ENCODE data around the gene TRMT1L. TPM values are rescaled to one million over a fixed set of nuclear protein-coding genes. Genes with fewer than 3 reads are reported as not detected.

The TRMT1L gene
- total and polyA plus RNA-seq, 2 donors (not counting 3 experiments of a cell fraction or from before 2014, with no cell fraction given) = 7.9 to 12.8 TPM

- H3K79me2 ChIP-seq (ENCODE audit: control insufficient read depth, insufficient read depth, low read length) = no peaks in the 10 kb centered on the region
- FAIRE-seq = no peak
Observed at GRCh38 chr1:185132534-185132933, 24.2 kb downstream of the TRMT1L start.

GRCh38 chr1:185129708-185130107, 27.0 kb downstream of the TRMT1L start:
- TF ChIP-seq MAX (IDR thresholded peaks at IDR 0.05; ENCODE audit: insufficient read depth, insufficient read length) = no peak
- TF ChIP-seq EZH2 (IDR thresholded peaks at IDR 0.05; ENCODE audit: borderline replicate concordance, low read depth, low read length, severe bottlenecking) = no peak
- TF ChIP-seq POLR2A (IDR thresholded peaks at IDR 0.05; ENCODE audit: low read depth, low read length) = no peak
- no peak for TF ChIP-seq FOS (IDR thresholded peaks at IDR 0.05; ENCODE audit: borderline replicate concordance, insufficient read depth, low read length)
- FAIRE-seq = no peak

More at GRCh38 chr1:185132534-185132933, 24.2 kb downstream of the TRMT1L start:
- ChIA-PET CTCF (interaction anchor here (3.1 kb wide), 1 partner anchor 38 kb away, joined by 8 read pairs; no protein-coding TSS in a partner anchor), POLR2A (no interaction called here)
- DNase-seq (ENCODE audit: low read depth, low spot score) = no peak
- no peaks in the 10 kb centered on the region for H4K20me1 ChIP-seq (replicated peaks; ENCODE audit: control insufficient read depth, extremely low read depth, insufficient read depth, low read length)
- peaks cover 3% of the 10 kb centered on the region for H3K9me3 ChIP-seq (replicated peaks; ENCODE audit: control insufficient read depth, insufficient read depth, low read length)
- H3K36me3 ChIP-seq (ENCODE audit: control insufficient read depth in 2 of 2, extremely low read depth in 1 of 2, insufficient read depth in 2 of 2, low read length in 2 of 2) = no peaks in the 10 kb centered on the region
- H3K9me1 ChIP-seq (replicated peaks; ENCODE audit: control insufficient read depth, extremely low read depth, insufficient read depth, low read length) = no peaks in the 10 kb centered on the region
- dilution Hi-C loops (cut with MboI; ENCODE audit: extremely low pct_ligation_motif_present, low sequenced_read_pairs) = no loop called here
- no peak overlapping the region for H3K4me2 ChIP-seq (ENCODE audit: insufficient read depth, low read length)
- no peak overlapping the region for H2AFZ ChIP-seq (ENCODE audit: low read depth, low read length)
- no peaks in the 10 kb centered on the region for H3K4me1 ChIP-seq (ENCODE audit: control insufficient read depth, extremely low read depth, insufficient read depth, low read length)
- TF ChIP-seq CTCF (IDR thresholded peaks at IDR 0.05; ENCODE audit: extremely low read depth in 1 of 2, insufficient read depth in 1 of 2, low read depth in 1 of 2, low read length in 2 of 2) = no peak
- TF ChIP-seq POLR2A (IDR thresholded peaks at IDR 0.05; ENCODE audit: low read depth, low read length) = no peak
- no TSS peak for BruUV-seq (replicated peaks)
- H3K27me3 ChIP-seq (ENCODE audit: control insufficient read depth in 2 of 2, insufficient read depth in 2 of 2, low read length in 2 of 2) = no peaks in the 10 kb centered on the region
- intact Hi-C loops (cut with micrococcal nuclease) = no loop called here
- H3K9ac ChIP-seq (replicated peaks; ENCODE audit: extremely low read depth, insufficient read depth, low read length) = no peak overlapping the region
- no peak overlapping the region for H3K4me3 ChIP-seq (replicated peaks in 1 of 3; ENCODE audit: insufficient read depth in 1 of 3, low read depth in 1 of 3, low read length in 3 of 3)
- H3K27ac ChIP-seq (ENCODE audit: insufficient read depth, low read depth, low read length) = no peak overlapping the region

More at GRCh38 chr1:185129708-185130107, 27.0 kb downstream of the TRMT1L start:
- Histone ChIP-seq H3K9me3 (replicated peaks; ENCODE audit: control insufficient read depth, insufficient read depth, low read length) (peaks cover 3% of the 10 kb centered on the region), H4K20me1 (replicated peaks; ENCODE audit: control insufficient read depth, extremely low read depth, insufficient read depth, low read length) (no peaks in the 10 kb centered on the region), H2AFZ (ENCODE audit: low read depth, low read length) (no peak overlapping the region), H3K4me3 (replicated peaks in 1 of 3; ENCODE audit: insufficient read depth in 1 of 3, low read depth in 1 of 3, low read length in 3 of 3) (no peak overlapping the region), H3K4me1 (ENCODE audit: control insufficient read depth, extremely low read depth, insufficient read depth, low read length) (no peaks in the 10 kb centered on the region), H3K79me2 (ENCODE audit: control insufficient read depth, insufficient read depth, low read length) (no peaks in the 10 kb centered on the region), H3K9me1 (replicated peaks; ENCODE audit: control insufficient read depth, extremely low read depth, insufficient read depth, low read length) (no peaks in the 10 kb centered on the region), H3K27ac (ENCODE audit: insufficient read depth, low read depth, low read length) (no peak overlapping the region), H3K36me3 (ENCODE audit: control insufficient read depth in 2 of 2, extremely low read depth in 1 of 2, insufficient read depth in 2 of 2, low read length in 2 of 2) (no peaks in the 10 kb centered on the region), H3K4me2 (ENCODE audit: insufficient read depth, low read length) (no peak overlapping the region), H3K27me3 (ENCODE audit: control insufficient read depth in 2 of 2, insufficient read depth in 2 of 2, low read length in 2 of 2) (no peaks in the 10 kb centered on the region), H3K9ac (replicated peaks; ENCODE audit: extremely low read depth, insufficient read depth, low read length) (no peak overlapping the region)
- intact Hi-C loops (cut with micrococcal nuclease) = no loop called here
- no peak for DNase-seq (ENCODE audit: low read depth, low spot score)
- ChIA-PET POLR2A (no interaction called here), CTCF (interaction anchor here (2.1 kb wide), 1 partner anchor 40 kb away, joined by 7 read pairs; no protein-coding TSS in a partner anchor)
- no TSS peak for BruUV-seq (replicated peaks)
- dilution Hi-C loops (cut with MboI; ENCODE audit: extremely low pct_ligation_motif_present, low sequenced_read_pairs) = no loop called here
